Vagina (tissue), 2 donors: ENCODE measurements around the gene LELP1.

Experiments
- CTCF ChIP-seq, 3 experiments: fragments of 450-650 bp in 2 of 3; fragments of 200-600 bp in 1 of 3; sonication (generic) in 1 of 3; IDR thresholded peaks; one replicate each; pipeline ENCODE4 v1.5.1; 2017 to 2019; ENCODE audit warnings: antibody characterized with exemption in 3 of 3, mild to moderate bottlenecking in 2 of 3, moderate library complexity in 2 of 3
- POLR2A ChIP-seq, 2 donors: fragments of 450-650 bp; IDR thresholded peaks; one replicate each; pipeline ENCODE4 v1.6.1; 2017; ENCODE audit warnings: antibody characterized with exemption in 2 of 2, mild to moderate bottlenecking in 2 of 2, moderate library complexity in 2 of 2
- POLR2AphosphoS5 ChIP-seq, 2 donors: sonication (generic); formaldehyde crosslinking; IDR thresholded peaks; one replicate each; pipeline ENCODE4 v1.9.0; 2017; ENCODE audit warnings: antibody characterized with exemption in 2 of 2, mild to moderate bottlenecking in 2 of 2, low read depth in 1 of 2; ENCODE audit not compliant: insufficient read depth in 1 of 2

GRCh38 chr1:153250166-153250565 is 46.9 kb downstream of the LELP1 start:
- no peak for TF ChIP-seq CTCF (IDR thresholded peaks at IDR 0.05)
- no peak for TF ChIP-seq POLR2AphosphoS5 (IDR thresholded peaks at IDR 0.05; ENCODE audit: insufficient read depth in 1 of 2, low read depth in 1 of 2)
- no peak for TF ChIP-seq POLR2A (IDR thresholded peaks at IDR 0.05)
